GM21367 (cell line): ENCODE measurements around the gene SUSD4.
"Not testable (repeated sequence)": the region's sequence is repeated elsewhere in the genome, so short reads cannot be mapped to it uniquely, and the experiment has no call there.

Source experiments
- ATAC-seq: cut with Tn5 transposase; IDR thresholded peaks from one replicate; pipeline ENCODE4 v1.9.1; 2021; ENCODE audit not compliant: unreplicated experiment

The SUSD4 gene

DNA sequence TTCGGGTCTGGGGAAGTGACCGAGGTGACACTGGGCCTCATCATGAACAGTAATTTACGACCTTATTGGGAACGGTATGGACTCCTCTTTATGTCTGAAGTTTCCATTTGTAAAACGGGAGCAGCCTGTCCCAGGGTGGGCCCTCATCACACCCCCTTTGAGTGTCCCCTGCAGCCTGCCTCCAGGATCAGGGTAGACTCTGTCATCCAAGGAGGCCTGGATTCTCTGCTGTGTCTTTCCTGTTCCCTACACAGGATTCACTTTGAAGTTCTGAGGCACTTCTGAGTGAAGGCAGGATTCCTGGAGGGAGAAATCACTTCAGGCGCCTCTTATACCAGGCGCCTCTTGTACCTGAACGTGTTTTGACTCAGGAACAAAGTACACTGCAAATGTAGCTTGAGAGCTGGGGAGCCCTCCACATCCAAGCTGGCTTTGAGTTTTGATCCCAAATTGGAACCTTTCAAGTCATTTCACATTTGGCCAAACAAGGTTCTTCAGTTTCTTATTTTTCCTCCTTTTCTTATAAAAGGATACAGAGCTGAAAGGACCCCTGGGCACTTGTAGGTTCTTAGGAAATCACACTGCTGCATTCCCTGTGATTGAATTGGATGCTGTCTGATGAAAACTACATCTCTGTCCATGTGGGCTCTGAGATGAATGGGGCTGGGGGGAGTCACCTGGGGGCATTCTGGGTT is 106.0 kb downstream of the SUSD4 start:
- no peak for ATAC-seq

DNA sequence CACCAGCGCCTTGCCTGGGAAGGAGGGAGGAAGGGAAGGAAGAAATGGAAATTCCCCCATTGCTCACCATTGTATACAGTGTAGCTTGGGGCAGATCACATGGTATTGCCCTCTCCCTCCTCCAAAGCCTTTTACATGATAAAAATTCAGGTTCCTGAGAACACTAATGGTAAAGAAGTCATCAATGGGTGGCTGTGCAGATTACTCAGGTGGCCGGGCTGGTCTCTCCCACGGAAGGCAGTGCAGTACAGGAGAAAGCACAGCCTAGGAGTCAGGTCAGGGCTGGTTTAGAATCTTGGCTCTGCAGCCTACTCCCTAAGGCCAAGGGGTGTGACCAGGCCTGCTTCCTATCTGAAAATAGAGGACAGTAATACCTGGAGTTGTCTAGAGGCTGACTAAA is 107.9 kb downstream of the SUSD4 start:
- ATAC-seq, result no peak

DNA sequence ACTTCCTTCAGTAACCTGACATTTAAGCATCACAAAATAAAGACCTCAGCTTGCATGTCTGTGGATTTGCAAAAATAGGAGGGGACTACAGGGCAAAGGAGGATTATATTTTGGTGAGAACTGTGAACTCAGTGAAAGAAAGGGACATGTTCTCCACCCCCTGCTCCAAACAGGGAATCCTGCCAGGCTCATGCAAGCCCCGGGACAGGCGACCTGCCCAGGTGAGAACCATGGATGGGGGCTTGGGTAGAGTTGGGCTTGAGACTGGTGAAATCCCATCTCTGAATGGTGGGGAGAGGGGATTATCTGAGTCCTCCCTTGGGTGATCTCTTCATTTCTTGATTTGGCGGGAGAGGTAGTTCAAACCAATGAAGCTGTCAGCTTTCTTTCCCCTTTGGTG is 110.1 kb downstream of the SUSD4 start:
- no peak for ATAC-seq

DNA sequence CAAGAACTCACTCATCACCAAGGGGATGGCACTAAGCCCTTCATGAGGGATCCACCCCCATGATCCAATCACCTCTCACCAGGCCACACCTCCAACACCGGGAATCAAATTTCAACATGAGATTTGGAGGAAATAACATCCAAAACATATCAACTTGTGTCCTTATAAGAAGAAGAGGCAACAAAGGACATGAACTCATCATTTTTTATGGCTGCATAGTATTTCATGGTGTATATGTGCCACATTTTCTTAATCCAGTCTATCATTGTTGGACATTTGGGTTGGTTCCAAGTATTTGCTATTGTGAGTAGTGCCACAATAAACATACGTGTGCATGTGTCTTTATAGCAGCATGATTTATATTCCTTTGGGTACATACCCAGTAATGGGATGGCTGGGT is 112.6 kb downstream of the SUSD4 start:
- ATAC-seq, result not testable (repeated sequence)

DNA sequence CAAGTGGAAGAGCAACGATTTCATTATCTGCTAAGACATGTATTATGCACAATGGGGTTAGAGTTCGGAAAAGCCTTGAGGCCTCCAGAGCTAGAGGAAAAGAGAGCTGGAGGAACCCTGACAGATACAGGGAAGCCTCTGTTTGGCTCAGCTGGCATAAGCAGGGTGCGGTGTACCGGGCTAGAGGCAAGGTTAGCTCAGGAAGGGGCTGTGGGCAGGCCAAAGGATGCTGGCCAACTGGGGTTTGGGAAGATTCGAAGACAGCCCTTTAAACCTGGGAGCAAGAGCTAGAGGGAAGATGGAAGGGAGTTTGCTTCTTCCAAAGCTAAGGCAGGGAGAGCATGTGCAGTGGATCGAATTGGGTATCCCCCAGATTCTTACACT is 113.4 kb downstream of the SUSD4 start:
- ATAC-seq, result no peak

DNA sequence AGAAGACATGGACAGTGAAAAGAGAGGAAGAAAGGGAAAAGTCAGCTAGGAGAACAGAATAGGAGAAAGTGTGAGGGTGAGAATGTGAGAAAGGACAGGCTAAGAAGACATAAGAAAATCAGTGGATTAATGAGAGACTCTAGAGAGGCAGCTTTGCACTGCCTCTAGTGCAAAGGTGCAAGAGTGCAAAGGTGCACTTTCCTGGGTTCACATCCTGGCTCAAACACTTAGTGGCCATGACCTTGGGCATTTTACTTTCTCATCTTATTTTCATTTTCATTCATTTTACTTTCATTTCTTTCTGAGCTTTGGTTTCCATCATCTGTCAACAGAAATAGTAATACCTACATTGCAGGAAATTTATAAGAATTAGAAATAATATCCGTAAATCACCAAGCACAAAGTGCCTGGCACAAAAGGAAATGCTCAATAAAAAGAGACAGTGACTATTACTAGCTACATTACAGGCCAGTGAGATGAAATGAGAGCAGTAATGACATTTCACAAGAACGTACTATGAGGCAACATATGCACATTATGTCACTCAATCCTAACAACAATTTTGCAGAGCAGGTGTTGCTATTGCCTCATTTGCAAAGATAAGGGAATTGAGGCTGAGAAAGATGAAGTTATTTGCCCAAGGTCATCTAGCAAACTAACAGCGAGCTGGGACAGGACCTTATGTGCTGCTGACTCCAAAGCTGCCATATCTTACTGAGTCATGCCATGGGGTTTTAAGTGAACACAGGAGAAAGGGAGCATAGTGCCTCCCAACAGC is 113.9 kb downstream of the SUSD4 start:
- no peak for ATAC-seq

DNA sequence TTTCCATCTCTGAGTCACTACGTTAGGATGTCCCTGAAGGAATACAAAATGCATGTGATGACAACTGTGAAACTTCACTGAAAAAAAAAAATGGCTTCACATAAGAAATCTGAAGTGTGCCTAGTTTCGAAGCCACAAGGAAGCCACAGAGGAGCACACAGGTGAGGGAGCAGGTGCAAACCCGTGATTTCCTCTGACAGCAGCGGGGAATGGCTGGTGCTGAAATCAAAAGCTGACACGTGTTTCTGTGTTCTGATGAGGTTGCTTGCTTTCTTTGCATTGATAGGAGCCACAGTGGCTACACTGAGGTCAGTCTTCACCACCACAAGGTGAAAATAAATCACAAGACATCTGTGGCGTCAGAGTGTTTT is 115.2 kb downstream of the SUSD4 start:
- no peak for ATAC-seq

DNA sequence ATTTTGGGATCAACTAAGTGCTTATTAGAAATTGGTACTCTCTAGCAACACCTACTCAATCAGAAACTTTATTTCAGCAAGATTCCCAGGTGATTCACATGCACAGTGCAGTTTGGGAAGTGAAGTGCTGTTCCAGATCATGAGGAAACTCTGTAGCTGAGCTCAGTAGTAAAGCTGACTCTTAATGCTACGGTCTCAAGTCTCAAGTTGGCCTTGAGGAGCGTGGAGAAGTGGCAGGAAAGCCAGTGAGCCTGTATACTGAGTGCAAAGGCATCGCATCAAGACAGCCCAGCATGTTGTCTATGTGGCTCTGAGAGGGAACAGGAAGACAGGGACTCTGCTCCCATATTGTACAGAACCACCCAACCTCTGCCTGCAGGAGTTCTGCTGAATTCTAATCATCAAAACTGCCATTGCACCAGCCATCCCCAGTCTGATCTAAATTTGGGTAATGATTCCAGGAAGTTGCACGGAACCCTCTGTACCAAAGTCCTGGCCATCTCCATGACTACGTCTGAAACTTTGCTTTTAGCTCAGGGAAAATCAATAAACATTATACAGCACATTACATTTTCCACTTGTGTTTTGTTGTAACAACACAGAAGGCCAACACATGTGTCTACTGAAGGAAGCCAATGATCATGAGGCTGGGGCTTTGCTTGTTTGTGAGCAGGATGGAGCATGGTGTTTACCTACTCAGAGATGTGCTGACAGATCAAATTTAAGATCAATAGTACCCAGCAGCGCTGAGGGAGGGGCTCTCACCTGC is 115.8 kb downstream of the SUSD4 start:
- ATAC-seq, result no peak

DNA sequence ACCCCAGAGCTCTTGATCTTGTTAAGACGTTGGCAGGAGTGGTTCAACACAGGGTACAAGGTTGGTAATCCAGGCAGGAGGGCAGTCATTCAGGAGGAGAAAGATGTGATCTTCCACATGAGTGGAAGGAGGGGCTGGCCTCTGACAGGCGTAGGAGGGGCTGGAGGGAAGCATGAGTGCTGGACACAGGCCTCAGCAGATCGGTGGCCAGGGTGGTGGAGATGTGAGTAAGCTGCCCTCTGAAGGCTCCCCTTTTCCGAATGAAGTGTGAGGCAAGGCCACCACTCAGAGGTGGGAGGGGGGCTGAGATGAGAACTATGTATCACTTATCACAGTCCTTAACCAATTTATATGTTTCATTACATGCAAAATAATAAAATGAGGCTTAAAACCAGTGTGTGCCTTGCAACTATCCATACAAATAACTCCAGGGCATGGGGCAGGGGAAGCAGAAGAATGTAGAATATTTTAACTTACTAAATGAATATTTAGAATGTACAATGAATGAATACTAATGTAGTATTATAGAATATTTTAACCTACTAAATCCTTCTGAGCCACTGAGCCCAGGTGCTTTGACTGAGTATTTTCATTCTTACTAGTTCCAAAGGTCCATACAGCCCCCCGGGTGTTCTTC is 117.4 kb downstream of the SUSD4 start:
- no peak for ATAC-seq

DNA sequence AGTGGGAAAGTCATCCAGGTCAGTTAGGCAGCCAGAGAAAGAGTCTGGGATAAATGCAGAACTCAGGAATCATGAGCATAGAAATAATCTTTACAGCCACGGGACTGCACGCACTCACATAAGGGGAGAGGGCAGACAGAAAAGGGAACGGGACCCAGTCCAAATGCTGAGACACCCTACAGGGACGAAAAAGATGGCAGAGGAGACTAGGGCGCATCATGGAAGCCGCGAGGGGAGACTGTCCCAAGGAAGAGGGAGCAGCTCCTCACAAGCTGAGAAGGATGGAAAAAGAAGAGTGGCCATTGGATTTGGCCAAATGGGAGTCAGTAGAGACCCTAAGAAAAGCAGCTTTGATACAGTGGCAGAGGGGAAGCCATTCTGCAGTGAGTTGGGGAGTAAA is 118.0 kb downstream of the SUSD4 start:
- ATAC-seq, result no peak

DNA sequence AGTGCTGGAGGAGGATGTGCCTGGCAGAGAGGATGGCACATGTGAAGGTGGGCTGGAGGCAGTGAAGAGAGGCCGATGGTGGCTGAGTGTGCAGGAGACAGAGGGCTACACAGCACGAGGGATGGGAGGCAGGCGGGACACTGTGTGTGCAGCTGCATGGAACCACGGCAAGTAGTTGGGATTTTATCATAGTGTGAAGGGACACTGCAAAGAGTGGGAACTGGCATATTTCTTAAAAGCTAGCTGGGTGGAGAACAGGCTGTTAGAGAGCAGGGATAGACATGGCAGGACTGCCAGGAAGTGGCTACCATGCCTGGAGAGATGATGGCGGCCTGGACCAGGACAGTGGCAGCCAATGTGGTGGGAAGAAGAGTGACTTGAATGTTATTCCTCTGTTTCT is 118.6 kb downstream of the SUSD4 start:
- ATAC-seq, result no peak

DNA sequence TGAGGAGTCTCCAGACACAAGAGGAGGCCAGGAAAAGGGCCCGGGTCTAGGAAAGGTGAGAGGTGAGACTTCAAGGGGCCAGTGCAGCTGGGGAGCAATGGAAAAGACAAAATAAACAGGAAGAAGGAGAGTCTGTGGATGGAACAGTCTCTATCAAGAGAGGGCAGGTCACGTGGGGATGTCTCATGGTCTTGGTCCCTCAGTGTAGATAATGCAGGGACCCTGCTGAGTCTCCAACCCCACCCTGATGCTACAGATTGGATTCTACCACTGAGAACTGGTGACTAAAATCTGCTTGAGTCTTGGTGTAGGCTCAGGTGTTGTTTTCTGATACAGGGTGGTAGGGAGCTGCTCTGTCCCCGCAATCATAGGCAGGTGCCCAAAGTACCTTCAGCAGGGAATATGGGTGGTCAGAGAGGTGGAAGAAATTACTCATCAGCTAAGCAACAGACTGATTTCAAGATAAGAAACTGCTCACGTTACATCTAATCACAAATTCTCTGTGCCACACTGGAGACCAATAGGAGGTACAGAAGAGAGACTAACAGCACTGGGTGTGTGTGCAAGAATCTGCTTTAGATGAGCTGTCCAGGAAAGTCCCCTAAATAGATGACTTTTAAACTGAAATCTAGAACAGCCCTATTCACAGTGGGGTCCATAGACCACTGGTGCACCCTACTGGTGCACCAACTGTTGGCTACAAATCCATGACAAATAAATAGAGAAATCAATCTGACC is 119.4 kb downstream of the SUSD4 start:
- no peak for ATAC-seq

DNA sequence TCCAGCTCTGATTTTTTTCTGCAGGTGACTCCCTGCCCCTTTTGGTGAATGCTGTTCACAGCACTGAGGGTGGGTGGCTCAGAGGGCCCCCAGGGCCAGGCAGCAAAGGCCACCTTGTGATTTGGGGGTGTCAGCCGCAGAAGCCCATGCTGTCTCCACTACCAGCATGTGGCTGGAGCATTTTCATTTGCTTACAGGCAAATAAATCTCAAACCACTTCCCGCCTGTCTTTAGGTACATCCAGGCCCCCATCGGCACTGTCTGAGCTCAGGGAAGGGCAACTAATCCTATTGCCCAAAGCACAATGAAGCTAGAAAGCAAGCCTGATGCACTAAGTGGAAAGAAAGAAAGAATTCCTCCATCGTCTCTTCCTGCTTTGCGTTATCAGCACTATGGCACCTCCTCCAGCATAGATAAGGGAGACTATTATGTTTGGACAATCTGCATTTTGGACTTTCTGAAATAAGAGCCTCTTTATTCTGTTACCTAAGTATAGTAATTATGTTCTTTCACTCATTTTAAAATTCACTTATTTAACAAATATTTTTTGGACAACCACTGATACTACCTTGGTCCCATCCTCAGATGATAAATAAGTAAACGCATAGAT is 120.4 kb downstream of the SUSD4 start:
- no peak for ATAC-seq

DNA sequence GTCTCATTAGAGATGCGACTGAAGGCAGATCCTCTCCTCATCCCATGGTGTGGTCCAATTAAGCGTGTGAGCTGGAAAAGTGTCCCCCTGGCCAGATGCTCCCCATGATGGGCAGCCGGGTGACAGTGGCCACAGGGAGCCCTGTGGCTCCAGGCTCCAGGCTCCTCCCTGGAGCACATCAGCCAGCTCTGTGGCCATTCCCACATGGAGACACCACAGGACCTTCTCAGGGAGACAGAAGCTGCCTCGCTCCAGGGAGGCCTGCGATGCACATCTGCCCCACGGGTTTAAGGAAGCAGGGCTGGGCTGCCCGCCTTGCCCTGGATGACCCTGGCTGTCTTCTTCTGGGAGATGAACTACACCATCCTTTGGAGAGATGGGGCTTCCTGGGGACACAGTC is 121.0 kb downstream of the SUSD4 start:
- no peak for ATAC-seq

DNA sequence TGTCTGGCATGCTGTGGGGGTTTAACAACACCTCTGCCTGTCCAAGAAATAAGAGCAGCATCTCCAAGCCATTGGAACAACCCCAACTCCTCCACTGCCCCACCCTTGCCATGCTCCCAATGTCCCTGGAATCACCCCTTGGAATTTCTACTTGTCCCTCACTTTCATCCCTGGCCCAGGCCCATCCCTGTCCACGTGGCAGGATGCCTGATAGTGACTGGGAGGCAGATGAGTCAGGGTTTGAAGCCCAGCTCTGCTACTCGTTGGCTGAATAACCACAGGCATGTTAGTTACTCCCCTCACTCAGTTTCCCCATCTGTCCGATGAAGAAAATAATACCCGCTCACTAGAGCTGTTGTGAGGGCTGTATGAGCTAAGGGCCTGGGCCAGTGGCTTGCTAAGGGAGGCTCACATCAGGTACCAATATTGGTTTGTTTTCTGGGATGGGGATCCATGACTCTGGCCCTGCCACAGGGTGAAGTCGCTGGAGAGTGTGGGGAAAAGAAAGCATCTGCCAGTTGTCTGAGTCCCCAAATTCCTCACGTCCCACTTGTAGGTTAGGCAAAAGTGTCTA is 121.5 kb downstream of the SUSD4 start:
- ATAC-seq, result no peak

DNA sequence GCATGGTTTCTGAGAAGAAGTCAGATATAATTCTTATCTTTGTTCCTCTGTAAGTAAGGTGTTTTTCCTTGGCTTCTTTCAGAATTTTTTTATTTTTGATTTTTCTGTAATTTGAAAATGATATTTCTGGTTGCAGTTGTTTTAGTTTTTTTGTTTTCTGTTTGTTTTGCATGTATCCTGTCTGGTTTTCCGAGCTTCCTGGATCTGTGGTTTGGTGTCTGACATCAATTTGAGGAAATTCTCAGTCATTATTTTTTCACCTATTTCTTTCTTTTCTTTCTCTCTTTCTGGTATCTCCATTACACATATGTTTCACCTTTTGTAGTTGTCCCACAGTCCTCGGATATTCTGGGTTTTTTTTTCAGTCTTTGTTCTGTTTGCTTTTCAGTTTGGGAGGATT is 123.9 kb downstream of the SUSD4 start:
- no peak for ATAC-seq

DNA sequence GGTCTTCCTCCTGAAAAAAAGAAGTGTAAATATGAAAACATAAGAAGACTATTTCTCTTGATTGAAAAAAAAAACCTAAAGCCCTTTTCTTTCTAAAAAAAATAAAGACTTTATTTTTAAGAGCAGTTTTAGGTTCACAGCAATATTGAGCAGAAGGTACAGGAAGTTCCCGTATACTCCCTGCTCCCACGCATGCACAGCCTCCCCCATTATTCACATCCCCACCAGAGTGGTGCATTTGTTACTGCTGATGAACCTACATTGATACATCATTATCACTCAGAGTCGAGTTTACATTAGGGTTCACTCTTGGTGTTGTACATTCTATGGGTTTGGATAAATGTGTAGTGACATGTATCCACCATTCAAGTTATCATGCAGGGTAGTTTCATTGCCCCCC is 128.9 kb downstream of the SUSD4 start:
- ATAC-seq, result no peak

DNA sequence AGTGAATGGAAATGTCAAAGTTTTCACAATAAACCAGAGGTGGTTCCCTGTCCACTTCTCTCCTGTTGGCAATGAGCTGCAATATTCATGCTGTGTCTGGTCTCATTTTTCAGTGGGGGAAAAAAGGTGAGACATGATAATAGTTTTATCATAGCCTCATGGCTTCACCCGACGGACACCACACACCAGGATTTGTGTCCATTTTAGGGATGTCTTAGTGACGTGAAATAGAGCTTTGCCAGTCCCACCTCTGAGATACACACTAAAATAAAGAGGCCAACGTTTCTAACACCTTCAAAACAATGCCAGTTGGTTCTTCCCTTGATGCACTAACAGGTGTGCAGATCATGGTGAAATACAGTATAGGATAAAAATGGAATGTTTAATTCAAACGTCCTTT is 129.4 kb downstream of the SUSD4 start:
- no peak for ATAC-seq

DNA sequence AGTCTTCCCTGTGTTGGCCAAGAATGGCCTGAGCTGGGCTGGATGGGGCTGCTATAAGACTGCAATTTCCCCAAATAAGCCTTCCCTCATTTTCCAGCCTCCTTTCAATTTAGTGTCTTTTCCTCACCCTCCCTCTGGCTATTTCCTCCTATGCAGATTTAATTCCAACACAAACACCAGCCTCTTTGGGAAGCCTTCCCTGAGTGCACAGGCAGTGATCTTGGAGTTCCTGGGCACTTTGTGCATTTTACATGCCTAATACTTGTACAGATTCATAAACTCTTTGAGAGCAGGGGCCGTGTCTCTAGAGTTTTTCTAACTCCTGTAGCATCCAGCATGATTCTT is 129.8 kb downstream of the SUSD4 start:
- ATAC-seq, result no peak

DNA sequence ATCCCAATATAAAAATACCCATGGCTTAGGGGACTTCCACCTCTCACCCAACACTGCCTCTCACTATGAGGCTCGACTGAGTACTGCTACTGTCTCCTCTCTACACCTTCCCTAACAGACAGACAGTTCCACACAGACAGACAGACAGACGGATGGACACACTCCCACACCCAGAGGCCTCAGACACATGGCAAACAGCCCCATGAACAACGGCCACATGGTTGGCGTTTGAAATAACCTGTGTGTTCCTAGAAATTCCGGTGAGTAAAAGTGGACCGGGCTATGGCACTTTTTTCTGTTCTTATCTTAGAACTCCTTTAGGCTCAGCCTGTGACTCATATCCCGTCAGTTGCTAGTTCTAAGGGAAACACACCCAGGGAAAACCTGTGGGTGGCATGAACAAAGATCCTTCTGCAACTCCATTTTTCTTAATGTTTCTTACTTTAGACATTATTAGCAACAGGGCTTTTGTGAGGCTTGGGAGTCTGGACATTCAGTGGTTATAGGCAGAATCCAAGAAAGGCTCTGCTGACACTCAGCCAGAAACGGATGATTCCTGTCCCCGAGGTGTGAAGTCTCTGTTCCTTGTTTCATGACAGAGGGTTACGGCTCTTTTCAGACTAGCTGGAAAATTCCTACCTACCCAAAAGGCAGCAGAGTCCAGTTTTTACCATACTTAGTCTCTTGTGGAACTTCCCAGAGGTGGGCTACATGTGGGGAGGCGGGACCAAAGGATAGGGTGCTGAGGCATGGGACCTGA is 130.4 kb downstream of the SUSD4 start:
- no peak for ATAC-seq
